Breast epithelium (tissue), 3 donors: ENCODE measurements around the gene CDH4.

Experiments
- POLR2A ChIP-seq: fragments of 450-650 bp; IDR thresholded peaks from one replicate; pipeline ENCODE4 v1.6.1; 2016; ENCODE audit warnings: antibody characterized with exemption, mild to moderate bottlenecking, moderate library complexity
- TF ChIP-seq, protein P1 (sequence below), 3 donors: fragments of 450-650 bp; IDR thresholded peaks; one replicate each; pipeline ENCODE4 v1.5.1; 2016 to 2017; ENCODE audit warnings: antibody characterized with exemption in 3 of 3, mild to moderate bottlenecking in 3 of 3, moderate library complexity in 3 of 3

GRCh38 chr20:61541537-61541936 is 289.5 kb downstream of the CDH4 start:
- TF ChIP-seq, protein P1, sequence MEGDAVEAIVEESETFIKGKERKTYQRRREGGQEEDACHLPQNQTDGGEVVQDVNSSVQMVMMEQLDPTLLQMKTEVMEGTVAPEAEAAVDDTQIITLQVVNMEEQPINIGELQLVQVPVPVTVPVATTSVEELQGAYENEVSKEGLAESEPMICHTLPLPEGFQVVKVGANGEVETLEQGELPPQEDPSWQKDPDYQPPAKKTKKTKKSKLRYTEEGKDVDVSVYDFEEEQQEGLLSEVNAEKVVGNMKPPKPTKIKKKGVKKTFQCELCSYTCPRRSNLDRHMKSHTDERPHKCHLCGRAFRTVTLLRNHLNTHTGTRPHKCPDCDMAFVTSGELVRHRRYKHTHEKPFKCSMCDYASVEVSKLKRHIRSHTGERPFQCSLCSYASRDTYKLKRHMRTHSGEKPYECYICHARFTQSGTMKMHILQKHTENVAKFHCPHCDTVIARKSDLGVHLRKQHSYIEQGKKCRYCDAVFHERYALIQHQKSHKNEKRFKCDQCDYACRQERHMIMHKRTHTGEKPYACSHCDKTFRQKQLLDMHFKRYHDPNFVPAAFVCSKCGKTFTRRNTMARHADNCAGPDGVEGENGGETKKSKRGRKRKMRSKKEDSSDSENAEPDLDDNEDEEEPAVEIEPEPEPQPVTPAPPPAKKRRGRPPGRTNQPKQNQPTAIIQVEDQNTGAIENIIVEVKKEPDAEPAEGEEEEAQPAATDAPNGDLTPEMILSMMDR (IDR thresholded peaks at IDR 0.05) = no peak
- TF ChIP-seq POLR2A = no peak
